Tibial artery (tissue), 4 donors: ENCODE results near the gene MAN2B1.

Experiments
- DNase-seq, 2 donors: peaks; one replicate each; pipeline ENCODE4 v3.0.0-alpha.2; 2019
- H3K27ac ChIP-seq, 2 donors: fragments of 200-600 bp; sonication (generic) in 1 of 2; 1 replicate in 1 of 2; 2 replicates in 1 of 2; pipeline ENCODE4 v1.5.1; 2018 to 2019; ENCODE audit warnings: mild to moderate bottlenecking in 1 of 2
- H3K27me3 ChIP-seq, 2 donors: fragments of 200-600 bp; sonication (generic) in 1 of 2; one replicate each; pipeline versions ENCODE4 v1.5.1 to v1.6.0; 2016 to 2019
- H3K36me3 ChIP-seq, 3 donors: fragments of 200-600 bp; sonication (generic) in 2 of 3; one replicate each; pipeline ENCODE4 v1.5.1; 2016 to 2019; ENCODE audit warnings: mild to moderate bottlenecking in 2 of 3
- H3K4me1 ChIP-seq, 4 donors: fragments of 200-600 bp; sonication (generic) in 2 of 4; 1 replicate in 3 of 4; 2 replicates in 1 of 4; pipeline ENCODE4 v1.5.1; 2016 to 2019
- H3K4me3 ChIP-seq, 2 donors: fragments of 200-600 bp; sonication (generic) in 1 of 2; 1 replicate in 1 of 2; 2 replicates in 1 of 2; pipeline ENCODE4 v1.5.1; 2018 to 2019; ENCODE audit warnings: mild to moderate bottlenecking in 2 of 2
- H3K9me3 ChIP-seq, 3 donors: fragments of 200-600 bp; sonication (generic) in 1 of 3; one replicate each; pipeline ENCODE4 v1.5.1; 2016 to 2019
- intact Hi-C: fragments of 100-400 bp; cut with DNase I; formaldehyde crosslinking; loops from one replicate; pipeline ENCODE4 v1.15.0; 2023; ENCODE audit warnings: low total_unique reads
- TF ChIP-seq, protein P1 (sequence below), 2 experiments: fragments of 200-600 bp in 1 of 2; fragments of 450-650 bp in 1 of 2; IDR thresholded peaks; one replicate each; pipeline ENCODE4 v1.5.1; 2017 to 2019; ENCODE audit warnings: antibody characterized with exemption in 2 of 2, mild to moderate bottlenecking in 1 of 2, moderate library complexity in 1 of 2

MAN2B1 gene

DNA sequence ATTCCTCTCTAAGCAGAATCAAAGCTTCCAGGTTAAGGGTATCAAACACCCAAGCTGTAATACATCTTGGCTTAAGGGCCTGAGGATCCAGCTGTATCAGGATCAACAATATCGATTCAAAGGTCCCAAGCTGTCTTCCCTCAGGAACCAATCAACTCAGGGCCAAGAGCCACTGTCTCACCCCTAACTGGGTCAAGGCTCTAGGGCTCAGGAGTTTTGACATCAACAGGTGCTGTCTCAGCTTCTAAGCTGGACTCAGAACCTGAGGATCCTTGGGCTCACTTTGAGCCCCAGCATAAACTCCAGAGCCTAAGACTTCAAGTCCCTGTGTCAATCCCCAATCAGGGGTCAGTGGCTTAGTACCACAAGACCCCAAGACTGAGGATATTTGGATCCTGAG, 29.0 kb upstream of the MAN2B1 start:
- DNase-seq = no peak
- no peaks in the 10 kb centered on the region for H3K9me3 ChIP-seq
- TF ChIP-seq, protein P1, sequence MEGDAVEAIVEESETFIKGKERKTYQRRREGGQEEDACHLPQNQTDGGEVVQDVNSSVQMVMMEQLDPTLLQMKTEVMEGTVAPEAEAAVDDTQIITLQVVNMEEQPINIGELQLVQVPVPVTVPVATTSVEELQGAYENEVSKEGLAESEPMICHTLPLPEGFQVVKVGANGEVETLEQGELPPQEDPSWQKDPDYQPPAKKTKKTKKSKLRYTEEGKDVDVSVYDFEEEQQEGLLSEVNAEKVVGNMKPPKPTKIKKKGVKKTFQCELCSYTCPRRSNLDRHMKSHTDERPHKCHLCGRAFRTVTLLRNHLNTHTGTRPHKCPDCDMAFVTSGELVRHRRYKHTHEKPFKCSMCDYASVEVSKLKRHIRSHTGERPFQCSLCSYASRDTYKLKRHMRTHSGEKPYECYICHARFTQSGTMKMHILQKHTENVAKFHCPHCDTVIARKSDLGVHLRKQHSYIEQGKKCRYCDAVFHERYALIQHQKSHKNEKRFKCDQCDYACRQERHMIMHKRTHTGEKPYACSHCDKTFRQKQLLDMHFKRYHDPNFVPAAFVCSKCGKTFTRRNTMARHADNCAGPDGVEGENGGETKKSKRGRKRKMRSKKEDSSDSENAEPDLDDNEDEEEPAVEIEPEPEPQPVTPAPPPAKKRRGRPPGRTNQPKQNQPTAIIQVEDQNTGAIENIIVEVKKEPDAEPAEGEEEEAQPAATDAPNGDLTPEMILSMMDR (IDR thresholded peaks at IDR 0.05) = no peak
- intact Hi-C loops = no loop called here
- H3K36me3 ChIP-seq = peaks cover 0 to 9% (median 9%) of the 10 kb centered on the region in 3 donors
- peak overlapping the region in 1 of 2 donors; percentile 79 for H3K27ac ChIP-seq
- peaks cover 3 to 21% (median 14%) of the 10 kb centered on the region in 4 donors for H3K4me1 ChIP-seq
- H3K27me3 ChIP-seq = no peaks in the 10 kb centered on the region
- H3K4me3 ChIP-seq = peak overlapping the region; percentile 66 to 93

DNA sequence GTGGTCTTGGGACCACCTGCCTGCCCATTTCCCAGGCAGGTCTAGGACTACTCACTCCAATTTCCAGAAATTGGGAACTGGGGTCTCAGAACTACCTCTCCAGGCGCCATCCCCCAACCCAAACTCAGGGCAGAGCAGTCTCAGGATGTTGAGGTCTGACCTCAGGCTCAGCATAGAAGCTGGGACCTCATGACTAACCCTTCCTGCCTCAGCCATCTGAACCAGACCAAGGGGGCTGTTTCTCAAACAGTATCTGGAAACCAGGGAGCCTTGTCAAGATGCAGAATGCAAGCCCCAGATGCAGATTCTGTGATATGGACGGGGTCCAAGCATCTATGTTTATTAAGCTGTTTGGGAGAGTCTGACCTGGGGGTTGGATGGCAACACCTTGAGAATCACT, 28.6 kb upstream of the MAN2B1 start:
- no peaks in the 10 kb centered on the region for H3K9me3 ChIP-seq
- no peak for DNase-seq
- TF ChIP-seq, protein P1 (IDR thresholded peaks at IDR 0.05) = no peak
- intact Hi-C loops = no loop called here
- peaks cover 0 to 5% (median 5%) of the 10 kb centered on the region in 3 donors for H3K36me3 ChIP-seq
- H3K27ac ChIP-seq = no peak overlapping the region
- H3K4me1 ChIP-seq = peaks cover 3 to 21% (median 14%) of the 10 kb centered on the region in 4 donors
- no peaks in the 10 kb centered on the region for H3K27me3 ChIP-seq
- H3K4me3 ChIP-seq = no peak overlapping the region

DNA sequence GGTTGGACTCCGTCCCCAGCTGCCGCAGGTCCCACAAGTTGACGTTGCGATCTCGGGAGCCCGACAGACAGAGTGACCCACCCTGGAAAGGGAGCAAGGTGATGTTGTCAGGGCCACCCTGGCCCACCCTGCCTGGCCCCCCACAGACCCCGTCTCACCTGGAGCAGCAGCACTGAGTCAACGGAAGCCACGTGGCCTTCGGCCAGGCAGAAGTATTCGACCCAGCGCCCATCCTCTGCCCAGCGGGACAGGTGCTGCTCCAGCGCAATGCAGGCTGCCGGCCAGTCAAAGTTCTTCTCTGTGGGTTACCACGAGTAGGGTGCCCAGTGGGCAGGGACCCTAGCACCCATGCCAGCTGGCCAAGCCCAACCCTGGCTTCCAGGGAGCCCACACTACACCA, 28.1 kb upstream of the MAN2B1 start:
- Histone ChIP-seq H3K9me3 (no peaks in the 10 kb centered on the region), H3K4me3 (no peak overlapping the region), H3K27me3 (no peaks in the 10 kb centered on the region), H3K27ac (no peak overlapping the region), H3K36me3 (peaks cover 0 to 4% (median 2%) of the 10 kb centered on the region in 3 donors), H3K4me1 (peaks cover 3 to 21% (median 14%) of the 10 kb centered on the region in 4 donors)
- TF ChIP-seq, protein P1 (IDR thresholded peaks at IDR 0.05) = no peak
- intact Hi-C loops = no loop called here
- no peak for DNase-seq

DNA sequence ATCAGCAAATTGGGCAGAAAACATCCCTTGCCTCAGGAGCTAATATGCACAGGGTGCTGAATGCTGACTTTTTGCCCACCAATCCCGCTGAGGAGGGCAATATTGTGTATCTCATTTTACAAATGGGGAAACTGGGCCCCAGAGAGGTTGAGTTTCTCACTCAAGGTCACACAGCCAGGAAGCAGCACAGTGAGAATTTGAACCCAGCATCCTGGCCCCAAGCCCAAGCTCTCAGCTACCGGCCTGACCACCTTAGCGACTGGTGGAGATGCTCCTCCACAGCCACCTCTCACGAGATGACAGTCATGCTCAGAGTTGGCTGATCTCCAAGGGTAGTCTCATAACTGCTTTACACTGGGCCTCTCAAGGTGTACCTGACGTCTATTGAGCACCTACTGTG, 26.4 kb upstream of the MAN2B1 start:
- no peak for DNase-seq
- Histone ChIP-seq H3K4me3 (no peak overlapping the region), H3K4me1 (peaks cover 3 to 21% (median 14%) of the 10 kb centered on the region in 4 donors), H3K9me3 (no peaks in the 10 kb centered on the region), H3K27ac (no peak overlapping the region), H3K27me3 (no peaks in the 10 kb centered on the region), H3K36me3 (peaks cover 0 to 12% (median 0%) of the 10 kb centered on the region in 3 donors)
- intact Hi-C loops = no loop called here
- TF ChIP-seq, protein P1 (IDR thresholded peaks at IDR 0.05) = no peak

DNA sequence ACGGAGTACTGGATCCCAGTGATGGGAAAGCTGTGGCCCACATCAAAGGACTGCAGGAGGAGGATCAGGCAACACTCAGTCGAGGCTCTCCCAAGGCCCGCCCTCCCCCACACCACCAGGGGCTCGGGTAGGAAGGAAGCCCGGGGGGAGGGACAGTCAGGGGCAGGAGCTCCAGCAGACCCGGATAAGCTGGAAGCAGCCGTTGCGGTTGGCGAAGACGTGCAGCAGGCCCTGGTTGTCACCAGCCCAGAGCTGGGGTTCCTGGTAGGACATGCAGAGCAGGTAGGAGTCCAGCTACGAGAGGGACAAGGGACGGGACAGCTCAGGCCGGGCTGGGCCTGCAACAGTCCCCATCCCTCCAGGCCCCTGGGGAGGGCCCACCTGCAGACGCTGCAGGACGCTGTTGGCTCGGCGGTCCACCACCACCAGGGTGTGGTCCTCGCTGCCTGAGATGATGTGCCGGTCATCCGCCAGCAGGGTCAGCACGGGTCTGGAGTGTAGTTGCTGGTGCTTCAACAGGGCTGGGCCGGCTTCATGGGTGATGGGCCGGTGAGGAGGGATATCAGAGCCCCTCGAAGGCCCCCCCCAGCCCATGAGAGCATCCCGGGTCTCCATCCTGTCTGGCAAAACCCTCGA, 23.2 kb upstream of the MAN2B1 start:
- TF ChIP-seq, protein P1 (IDR thresholded peaks at IDR 0.05) = no peak
- peaks cover 0 to under 1% (median 0%) of the 10 kb centered on the region in 4 donors for H3K4me1 ChIP-seq
- no peak overlapping the region for H3K4me3 ChIP-seq
- H3K36me3 ChIP-seq = peaks cover 0 to 17% (median 0%) of the 10 kb centered on the region in 3 donors
- intact Hi-C loops = no loop called here
- peak in 1 of 2 donors; percentile 62 for DNase-seq
- H3K27ac ChIP-seq = no peak overlapping the region
- H3K27me3 ChIP-seq = no peaks in the 10 kb centered on the region
- H3K9me3 ChIP-seq = no peaks in the 10 kb centered on the region
